Measurements from ENCODE around the gene KLHDC1. TPM values are rescaled to one million over a fixed set of nuclear protein-coding genes. Genes with fewer than 3 reads are reported as not detected.
A peak's percentile ranks its signal among the peaks of the same experiment; 100 is the strongest.

KLHDC1 gene
- total and polyA plus RNA-seq, 7 experiments from 2014 or later: 2.6 to 18.0 (median 9.6) TPM

GRCh38 chr14:49670475-49670874 is 22.4 kb upstream of the KLHDC1 start:
- no peaks in the 10 kb centered on the region for H3K36me3 ChIP-seq (ENCODE audit: control insufficient read depth in 2 of 3, insufficient read depth in 3 of 3, low read length in 3 of 3)
- H3K27ac Mint-ChIP-seq: no peak overlapping the region

GRCh38 chr14:49673586-49673985 is 19.3 kb upstream of the KLHDC1 start:
- H3K27ac ChIP-seq (ENCODE audit: low read depth, low read length): no peak overlapping the region
- H3K4me1 ChIP-seq (ENCODE audit: control insufficient read depth in 2 of 2, insufficient read depth in 2 of 2, low read length in 2 of 2): no peaks in the 10 kb centered on the region
- intact Hi-C loops (cut with micrococcal nuclease): no loop called here
- Mint-ChIP-seq H3K27me3 (no peaks in the 10 kb centered on the region), H3K9me3 (no peaks in the 10 kb centered on the region), H3K4me3 (no peak overlapping the region), H3K36me3 (peaks cover 0 to 29% (median 11%) of the 10 kb centered on the region in 5 donors), H3K27ac (no peak overlapping the region), H3K4me1 (peaks cover 0 to 3% (median 0%) of the 10 kb centered on the region in 7 donors)
- ATAC-seq: no peak
- H3K4me3 ChIP-seq (ENCODE audit: low read length): no peak overlapping the region
- no peaks in the 10 kb centered on the region for H3K36me3 ChIP-seq (ENCODE audit: control insufficient read depth in 2 of 3, insufficient read depth in 3 of 3, low read length in 3 of 3)
- H3K9me3 ChIP-seq (ENCODE audit: control insufficient read depth in 2 of 3, low read length in 3 of 3): no peaks in the 10 kb centered on the region
- POLR2A ChIA-PET: interaction anchor here (0.7 kb wide), 1 partner anchor 12 kb away, joined by 3 read pairs; no protein-coding TSS in a partner anchor
- CTCF ChIA-PET: no interaction called here
- no peaks in the 10 kb centered on the region for H3K27me3 ChIP-seq (ENCODE audit: control insufficient read depth in 2 of 2, insufficient read depth in 2 of 2, low read length in 2 of 2)
- DNase-seq: no peak

More at GRCh38 chr14:49670475-49670874, 22.4 kb upstream of the KLHDC1 start:
- Histone ChIP-seq H3K4me1 (ENCODE audit: control insufficient read depth in 2 of 2, insufficient read depth in 2 of 2, low read length in 2 of 2) (no peaks in the 10 kb centered on the region), H3K27me3 (ENCODE audit: control insufficient read depth in 2 of 2, insufficient read depth in 2 of 2, low read length in 2 of 2) (no peaks in the 10 kb centered on the region), H3K9me3 (ENCODE audit: control insufficient read depth in 2 of 3, low read length in 3 of 3) (no peaks in the 10 kb centered on the region), H3K4me3 (ENCODE audit: low read length) (no peak overlapping the region), H3K27ac (ENCODE audit: low read depth, low read length) (no peak overlapping the region)
- ATAC-seq (no peak), DNase-seq (no peak)
- Mint-ChIP-seq H3K4me3 (no peak overlapping the region), H3K36me3 (peaks cover 0 to 22% (median 11%) of the 10 kb centered on the region in 5 donors), H3K9me3 (no peaks in the 10 kb centered on the region), H3K27me3 (no peaks in the 10 kb centered on the region), H3K4me1 (peaks cover 0 to 5% (median 0%) of the 10 kb centered on the region in 7 donors)
- intact Hi-C loops (cut with micrococcal nuclease): no loop called here
- CTCF ChIA-PET: no interaction called here
- POLR2A ChIA-PET: interaction anchor here (0.6 kb wide), 1 partner anchor 23 kb away, joined by 3 read pairs; the partner anchor contains the start of gene KLHDC1

- Histone ChIP-seq H3K9me3 (ENCODE audit: control insufficient read depth in 2 of 3, low read length in 3 of 3) (no peaks in the 10 kb centered on the region), H3K4me1 (ENCODE audit: control insufficient read depth in 2 of 2, insufficient read depth in 2 of 2, low read length in 2 of 2) (no peaks in the 10 kb centered on the region), H3K27ac (ENCODE audit: low read depth, low read length) (no peak overlapping the region), H3K27me3 (ENCODE audit: control insufficient read depth in 2 of 2, insufficient read depth in 2 of 2, low read length in 2 of 2) (no peaks in the 10 kb centered on the region), H3K36me3 (ENCODE audit: control insufficient read depth in 2 of 3, insufficient read depth in 3 of 3, low read length in 3 of 3) (no peaks in the 10 kb centered on the region), H3K4me3 (ENCODE audit: low read length) (no peak overlapping the region)
- ATAC-seq: peak; percentile 38
- POLR2A ChIA-PET: no interaction called here
- no peak for DNase-seq
- Mint-ChIP-seq H3K9me3 (no peaks in the 10 kb centered on the region), H3K27me3 (no peaks in the 10 kb centered on the region), H3K27ac (no peak overlapping the region), H3K36me3 (peaks cover 0 to 30% (median 13%) of the 10 kb centered on the region in 5 donors), H3K4me1 (peaks cover 0 to 12% (median 0%) of the 10 kb centered on the region in 7 donors), H3K4me3 (no peak overlapping the region)
- CTCF ChIA-PET: no interaction called here
- intact Hi-C loops (cut with micrococcal nuclease): no loop called here
Measured at GRCh38 chr14:49677643-49678042, 15.3 kb upstream of the KLHDC1 start.

DNA sequence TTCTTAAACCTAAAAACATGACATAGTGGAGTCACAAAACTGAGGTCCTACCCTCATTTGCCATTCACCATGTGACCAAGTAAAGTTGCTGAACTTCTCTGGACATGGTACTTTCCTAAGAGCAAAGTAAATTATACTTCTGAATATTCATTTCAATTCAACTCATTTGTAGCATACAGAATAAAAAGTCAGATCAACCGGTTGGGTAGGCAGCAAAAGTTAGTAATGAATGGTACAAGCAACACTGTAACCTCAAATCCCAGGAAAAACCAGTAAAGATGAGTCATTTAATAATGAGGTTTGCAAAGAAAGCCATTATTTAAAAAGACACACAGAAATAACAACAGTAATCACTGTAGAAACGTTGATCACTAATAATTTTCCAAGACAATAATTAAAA is 13.6 kb upstream of the KLHDC1 start:
- Histone ChIP-seq H3K27me3 (ENCODE audit: control insufficient read depth in 2 of 2, insufficient read depth in 2 of 2, low read length in 2 of 2) (no peaks in the 10 kb centered on the region), H3K9me3 (ENCODE audit: control insufficient read depth in 2 of 3, low read length in 3 of 3) (no peaks in the 10 kb centered on the region), H3K36me3 (ENCODE audit: control insufficient read depth in 2 of 3, insufficient read depth in 3 of 3, low read length in 3 of 3) (no peaks in the 10 kb centered on the region), H3K4me1 (ENCODE audit: control insufficient read depth in 2 of 2, insufficient read depth in 2 of 2, low read length in 2 of 2) (no peaks in the 10 kb centered on the region), H3K27ac (ENCODE audit: low read depth, low read length) (no peak overlapping the region), H3K4me3 (ENCODE audit: low read length) (no peak overlapping the region)
- ATAC-seq (no peak), DNase-seq (no peak)
- CTCF ChIA-PET: no interaction called here
- Mint-ChIP-seq H3K27ac (peak overlapping the region in 1 of 9 donors; percentile 46), H3K36me3 (peaks cover 0 to 25% (median 8%) of the 10 kb centered on the region in 5 donors), H3K4me1 (peaks cover 0 to 18% (median 0%) of the 10 kb centered on the region in 7 donors), H3K27me3 (no peaks in the 10 kb centered on the region), H3K9me3 (no peaks in the 10 kb centered on the region), H3K4me3 (no peak overlapping the region)
- intact Hi-C loops (cut with micrococcal nuclease): no loop called here
- POLR2A ChIA-PET: no interaction called here

- H3K9me3 ChIP-seq (ENCODE audit: control insufficient read depth in 2 of 3, low read length in 3 of 3): no peaks in the 10 kb centered on the region
- POLR2A ChIA-PET: interaction anchor here (3.2 kb wide), 1 partner anchor 51 kb away, joined by 25 read pairs; the partner anchor contains the start of gene DNAAF2
- ATAC-seq: no peak
Measured at GRCh38 chr14:49686425-49686824, 6.5 kb upstream of the KLHDC1 start.

DNA sequence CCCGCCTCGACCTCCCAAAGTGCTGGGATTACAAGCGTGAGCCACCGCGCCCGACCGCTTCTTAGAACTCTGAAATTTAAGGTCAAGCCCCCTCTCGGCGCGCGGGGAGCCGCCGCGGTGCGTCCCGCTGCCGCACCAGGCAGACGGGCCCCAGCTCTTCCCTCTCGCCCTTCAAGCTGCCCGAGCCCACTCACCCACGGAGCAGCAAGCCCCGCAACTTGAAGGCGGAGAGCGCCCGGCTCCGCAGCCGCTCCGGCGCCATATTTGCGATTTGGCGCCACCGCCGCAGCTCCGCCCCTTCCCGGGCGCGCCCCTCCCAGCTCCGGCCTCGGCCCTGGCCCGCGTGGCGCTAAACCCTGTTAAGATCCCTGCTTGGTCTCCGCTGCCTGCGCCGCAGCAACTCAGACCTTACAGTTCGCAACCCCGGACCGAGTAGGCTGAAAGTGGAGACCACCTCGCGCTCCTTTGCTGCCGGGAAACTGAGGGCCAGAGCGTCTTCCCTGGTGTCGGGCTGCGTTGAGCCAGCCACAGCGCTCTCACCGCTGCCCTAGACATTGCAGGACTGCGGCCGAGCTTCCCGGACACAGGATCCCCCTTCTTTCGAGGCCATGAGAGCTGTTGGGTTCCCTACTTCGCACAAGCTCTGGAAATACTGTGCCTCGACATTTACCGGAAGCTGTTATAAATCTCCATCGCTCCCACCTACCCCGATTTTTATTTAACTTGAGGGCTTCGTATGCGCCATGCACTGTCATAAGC is 4.8 kb upstream of the KLHDC1 start, which contains the start of gene POLE2:
Gene POLE2 (minus strand): TSS at position 273 of the 759 bp plus-strand sequence. CDS start 11 bp downstream, at position 262.
- POLR2A ChIA-PET: interaction anchor here (0.6 to 3.2 kb wide), 13 partner anchors 12 to 174 kb away, joined by 3 to 25 read pairs (median 4); partner anchors contain the start of genes DNAAF2, KLHDC2, LRR1 and MGAT2
- ATAC-seq (peak; percentile 87), DNase-seq (peak; percentile 46 to 87 (median 57))
- CTCF ChIA-PET: interaction anchor here (0.7 kb wide), 1 partner anchor 54 kb away, joined by 4 read pairs; the partner anchor contains the start of gene DNAAF2
- H3K27me3 ChIP-seq (ENCODE audit: control insufficient read depth in 2 of 2, insufficient read depth in 2 of 2, low read length in 2 of 2): no peaks in the 10 kb centered on the region
- intact Hi-C loops (cut with micrococcal nuclease): loop anchor here (1.0 to 5.0 kb wide), 7 partner anchors 54 to 624 kb away; partner anchors contain the start of genes DMAC2L (in 2 of the 2), L2HGDH (in 2 of the 2), MGAT2 (in 1 of the 2) and RPL36AL (in 1 of the 2)
- H3K4me3 Mint-ChIP-seq: peak within 1 kb of the TSS; percentile 82 to 93 (median 87)
- H3K9me3 Mint-ChIP-seq: no peaks in the 10 kb centered on the region
- peaks cover 0 to 7% (median 0%) of the 10 kb centered on the region in 5 donors for H3K36me3 Mint-ChIP-seq
- no peaks in the 10 kb centered on the region for H3K27me3 Mint-ChIP-seq
- peak within 1 kb of the TSS; percentile 71 to 91 (median 87) for H3K27ac Mint-ChIP-seq
- H3K36me3 ChIP-seq (ENCODE audit: control insufficient read depth in 2 of 3, insufficient read depth in 3 of 3, low read length in 3 of 3): peaks cover 0 to 7% (median 0%) of the 10 kb centered on the region in 3 experiments
- peaks cover 20 to 54% (median 27%) of the 10 kb centered on the region in 7 donors for H3K4me1 Mint-ChIP-seq
- H3K4me1 ChIP-seq (ENCODE audit: control insufficient read depth in 2 of 2, insufficient read depth in 2 of 2, low read length in 2 of 2): peaks cover 6 to 11% of the 10 kb centered on the region in 2 donors
- peak within 1 kb of the TSS; percentile 68 for H3K27ac ChIP-seq (ENCODE audit: low read depth, low read length)
- peak within 1 kb of the TSS; percentile 84 for H3K4me3 ChIP-seq (ENCODE audit: low read length)
- H3K9me3 ChIP-seq (ENCODE audit: control insufficient read depth in 2 of 3, low read length in 3 of 3): no peaks in the 10 kb centered on the region

More at GRCh38 chr14:49686425-49686824, 6.5 kb upstream of the KLHDC1 start:
- H3K4me1 Mint-ChIP-seq: peaks cover 7 to 42% (median 16%) of the 10 kb centered on the region in 7 donors
- H3K27ac Mint-ChIP-seq: peak overlapping the region in 2 of 9 donors; percentile 31 to 84
- peaks cover 0 to 11% (median 0%) of the 10 kb centered on the region in 5 donors for H3K36me3 Mint-ChIP-seq
- CTCF ChIA-PET: no interaction called here
- no peak for DNase-seq
- Histone ChIP-seq H3K27me3 (ENCODE audit: control insufficient read depth in 2 of 2, insufficient read depth in 2 of 2, low read length in 2 of 2) (no peaks in the 10 kb centered on the region), H3K4me3 (ENCODE audit: low read length) (no peak overlapping the region), H3K27ac (ENCODE audit: low read depth, low read length) (no peak overlapping the region), H3K4me1 (ENCODE audit: control insufficient read depth in 2 of 2, insufficient read depth in 2 of 2, low read length in 2 of 2) (peaks cover 6% of the 10 kb centered on the region in 2 donors), H3K36me3 (ENCODE audit: control insufficient read depth in 2 of 3, insufficient read depth in 3 of 3, low read length in 3 of 3) (peaks cover 0 to 4% (median 0%) of the 10 kb centered on the region in 3 experiments)
- H3K27me3 Mint-ChIP-seq: no peaks in the 10 kb centered on the region
- intact Hi-C loops (cut with micrococcal nuclease): loop anchor here in 1 of 2 donors (5.0 kb wide), 1 partner anchor 626 kb away; the partner anchor contains the start of genes DMAC2L and L2HGDH
- H3K9me3 Mint-ChIP-seq: no peaks in the 10 kb centered on the region
- peak overlapping the region in 7 of 10 donors; percentile 7 to 87 (median 59) for H3K4me3 Mint-ChIP-seq
